GM19467 (cell line): ENCODE measurements around the gene NACC2.
"Not testable (repeated sequence)": the region's sequence is repeated elsewhere in the genome, so short reads cannot be mapped to it uniquely, and the experiment has no call there.

Experiments used
- ATAC-seq: cut with Tn5 transposase; IDR thresholded peaks from one replicate; pipeline ENCODE4 v1.9.1; 2021; ENCODE audit warnings: mild to moderate bottlenecking, moderate library complexity; ENCODE audit not compliant: unreplicated experiment

The NACC2 gene

DNA sequence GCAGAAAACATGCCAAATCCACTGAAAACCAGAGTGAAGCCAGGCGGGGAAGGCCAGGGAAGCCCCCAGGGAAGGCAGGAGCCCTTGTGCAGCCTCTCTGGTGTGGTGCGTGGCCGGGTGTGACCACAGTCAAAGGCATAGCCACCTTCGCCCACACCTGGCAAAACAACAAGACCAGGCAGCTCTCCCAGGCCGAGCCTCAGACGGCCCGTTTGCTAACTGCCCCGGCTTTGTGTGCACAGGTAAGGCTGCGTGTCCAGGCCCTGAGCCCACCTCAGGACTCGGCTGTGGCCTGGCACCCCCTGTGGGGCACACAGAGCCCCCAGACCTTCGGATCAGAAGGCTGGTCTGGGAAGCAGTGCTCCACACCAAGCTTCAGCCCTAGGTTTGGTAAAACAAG, 17.5 kb upstream of the NACC2 start:
- no peak for ATAC-seq

DNA sequence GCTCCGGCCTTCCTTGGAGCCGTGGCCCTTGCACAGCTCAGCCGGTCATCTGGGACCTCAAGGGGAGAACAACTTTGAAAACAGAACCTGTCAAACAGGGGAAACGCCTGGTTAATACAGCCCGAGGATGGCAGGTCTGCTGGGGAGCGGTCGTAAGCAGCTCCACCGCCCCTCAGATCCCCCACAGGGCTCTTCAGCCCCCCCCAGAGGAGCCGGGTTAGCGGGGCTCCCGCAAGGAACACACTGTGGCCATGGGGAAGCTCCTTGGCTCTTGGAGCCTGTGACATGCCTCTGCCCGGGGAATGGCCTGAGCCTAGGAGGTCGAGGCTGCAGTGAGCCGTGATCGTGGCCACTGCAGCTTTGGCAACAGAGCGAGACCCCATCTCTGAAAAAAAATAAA, 16.8 kb upstream of the NACC2 start:
- ATAC-seq: no peak

DNA sequence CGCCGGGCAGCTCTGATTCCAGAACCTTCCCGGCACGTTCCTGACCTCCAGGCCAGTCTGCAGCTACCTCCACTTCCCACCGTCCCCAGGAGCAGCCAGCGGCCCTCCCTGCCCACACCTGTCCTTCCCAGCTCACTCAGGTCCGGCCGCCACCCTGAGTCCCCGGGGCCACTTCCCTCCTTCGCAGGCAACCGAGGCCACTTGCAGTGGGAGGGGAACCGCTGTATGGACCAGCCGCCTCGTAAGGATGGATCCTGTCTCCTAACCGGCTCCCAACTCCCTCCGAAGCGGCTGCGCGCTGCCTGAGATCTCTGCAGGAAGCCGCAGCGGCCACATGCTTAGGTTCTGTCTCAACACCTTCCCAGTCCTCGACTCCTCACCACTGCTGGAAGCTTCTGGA, 16.1 kb upstream of the NACC2 start:
- no peak for ATAC-seq

DNA sequence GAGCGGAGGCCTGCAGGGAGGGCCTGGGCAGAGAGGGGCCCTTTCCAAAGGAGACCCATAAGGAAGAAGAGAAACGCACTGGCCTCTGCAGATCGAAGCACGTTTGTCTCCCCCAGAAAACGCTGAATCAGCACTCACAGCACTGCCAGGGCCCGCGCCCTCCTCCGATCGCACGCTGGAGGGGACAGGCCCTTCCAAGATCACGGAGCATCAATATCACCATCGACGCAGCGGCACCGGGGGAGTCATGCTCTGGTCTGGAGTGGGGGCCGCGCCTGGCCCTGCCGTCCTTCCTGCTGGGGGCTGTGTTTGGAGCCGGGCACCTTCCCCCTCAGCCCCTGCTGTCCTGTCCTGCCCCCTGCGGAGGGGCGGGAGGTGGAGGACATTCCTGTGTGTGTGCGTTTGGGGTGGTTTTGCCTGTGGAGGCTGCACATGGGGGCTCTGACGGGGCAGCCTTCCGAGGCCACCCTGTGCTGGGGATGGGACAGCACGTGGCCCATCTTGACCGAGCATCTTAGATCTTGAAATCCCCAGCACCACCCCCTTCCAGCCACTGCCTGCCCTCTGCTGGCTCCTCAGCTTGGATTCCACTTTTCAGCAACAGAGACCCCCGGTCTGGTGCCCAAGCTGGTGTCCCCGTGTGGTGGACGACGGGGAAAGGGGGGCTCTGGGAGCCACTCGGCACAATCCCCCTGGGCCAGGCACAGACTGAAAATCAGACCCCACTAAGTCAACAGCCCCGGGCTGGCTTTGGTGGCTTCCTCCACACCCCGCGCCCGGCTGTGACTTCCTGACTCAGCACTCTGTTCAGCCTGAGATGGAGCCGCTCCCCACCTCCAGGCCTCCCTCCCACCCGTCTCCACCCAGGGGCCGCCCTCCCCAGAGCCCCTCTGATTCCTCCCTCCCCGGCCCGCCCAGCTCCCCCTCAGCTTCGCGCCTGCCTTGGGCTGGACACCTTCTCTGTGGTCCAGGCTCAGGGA, 15.3 kb upstream of the NACC2 start:
- ATAC-seq: no peak

DNA sequence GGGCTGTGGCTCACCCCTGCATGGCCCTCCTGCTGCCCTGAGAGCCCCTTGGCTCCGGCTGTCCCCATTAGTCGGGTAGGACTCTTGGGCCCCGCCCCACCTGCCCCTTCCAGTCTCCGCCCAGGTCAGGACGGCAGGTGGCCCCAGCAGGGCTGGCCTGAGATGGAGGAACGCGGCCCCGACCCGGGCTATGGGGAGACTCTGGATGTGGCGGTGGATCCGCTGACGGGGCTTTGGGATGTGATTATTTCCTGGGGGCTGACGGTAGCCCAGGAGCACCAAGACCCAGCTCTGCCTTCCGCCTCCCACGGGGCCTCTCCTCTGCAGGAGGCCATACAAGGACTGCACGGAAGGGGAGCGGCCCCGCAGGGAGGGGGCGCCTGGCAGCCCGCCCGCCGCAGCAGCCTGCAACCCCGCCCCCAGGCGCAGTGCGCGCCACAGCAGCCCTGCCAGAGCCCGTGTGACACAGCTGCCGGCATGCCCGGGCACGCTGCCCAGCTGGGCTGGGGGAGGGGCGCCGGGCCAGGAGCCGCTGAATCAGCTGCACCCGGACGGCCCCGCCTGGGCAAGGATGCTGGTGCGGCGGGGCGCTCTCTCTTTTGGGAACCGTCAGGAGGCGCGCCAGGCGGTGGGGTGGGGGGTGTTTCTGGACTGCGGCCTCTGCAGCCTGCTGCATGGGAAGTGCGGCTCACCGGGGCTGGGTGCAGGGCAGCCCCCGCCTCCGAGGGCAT, 14.4 kb upstream of the NACC2 start:
- ATAC-seq: peak; percentile 66

DNA sequence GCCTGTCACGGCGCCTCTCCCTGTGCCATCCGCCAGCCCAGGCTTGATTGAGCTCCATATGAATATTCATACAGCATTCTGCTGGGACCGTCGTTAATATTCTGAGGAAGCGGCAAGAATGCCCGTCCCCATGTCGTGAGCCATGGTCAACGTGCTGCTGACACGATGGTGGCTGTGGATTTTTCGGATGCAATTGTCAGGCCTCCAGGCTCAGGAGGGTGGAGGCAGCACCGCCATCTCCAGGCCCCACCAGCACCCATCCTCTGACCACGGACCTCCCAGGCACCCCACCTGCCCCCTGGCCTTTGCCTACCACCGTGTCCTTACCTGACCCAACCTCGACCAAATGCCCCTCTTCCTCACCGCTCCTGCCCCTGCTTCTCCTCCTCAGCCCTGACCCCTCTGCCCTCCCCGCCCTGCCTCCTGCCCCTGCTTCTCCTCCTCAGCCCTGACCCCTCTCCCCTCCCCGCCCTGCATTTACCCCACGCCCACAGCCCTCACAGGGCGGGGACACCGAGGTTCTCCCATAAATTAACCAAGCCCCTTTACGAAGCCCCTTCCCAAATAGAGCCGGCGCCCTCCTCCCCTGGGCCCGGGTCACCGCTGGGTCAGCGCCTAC, 13.7 kb upstream of the NACC2 start:
- ATAC-seq: no peak

DNA sequence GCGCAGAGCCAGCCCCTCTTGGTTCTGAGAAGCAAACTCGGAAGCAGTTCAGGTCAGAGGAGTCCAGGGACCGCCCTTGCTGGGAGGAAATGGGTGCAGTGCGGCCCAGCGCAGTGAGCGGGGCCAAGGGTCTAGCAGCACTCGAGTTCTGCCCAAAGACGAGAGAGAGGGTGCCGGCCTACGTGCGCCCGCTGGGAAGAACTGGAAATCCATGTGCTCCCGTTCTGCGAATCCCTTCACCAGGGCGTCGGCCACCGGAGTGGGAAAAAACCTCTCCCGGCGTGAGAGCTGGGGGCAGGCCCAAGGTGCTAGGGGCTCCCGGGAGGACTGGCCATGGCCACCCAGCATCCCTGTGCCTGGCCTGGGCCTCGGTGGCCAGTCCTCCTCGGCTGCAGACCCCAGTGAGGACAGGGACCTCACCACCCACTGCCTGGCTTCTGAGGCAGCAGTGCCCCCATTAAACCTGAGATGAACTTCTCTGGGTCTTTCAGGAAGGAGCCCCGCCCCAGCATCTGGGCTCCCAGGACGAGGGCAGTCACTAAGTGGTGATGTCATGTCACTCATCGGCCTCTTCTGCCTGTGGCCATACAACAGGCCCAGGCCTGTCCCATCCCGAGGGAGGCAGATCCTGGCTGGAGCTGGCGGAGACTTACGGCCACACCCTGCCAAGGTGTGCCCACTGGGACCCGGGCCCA, 13.0 kb upstream of the NACC2 start:
- ATAC-seq: no peak

DNA sequence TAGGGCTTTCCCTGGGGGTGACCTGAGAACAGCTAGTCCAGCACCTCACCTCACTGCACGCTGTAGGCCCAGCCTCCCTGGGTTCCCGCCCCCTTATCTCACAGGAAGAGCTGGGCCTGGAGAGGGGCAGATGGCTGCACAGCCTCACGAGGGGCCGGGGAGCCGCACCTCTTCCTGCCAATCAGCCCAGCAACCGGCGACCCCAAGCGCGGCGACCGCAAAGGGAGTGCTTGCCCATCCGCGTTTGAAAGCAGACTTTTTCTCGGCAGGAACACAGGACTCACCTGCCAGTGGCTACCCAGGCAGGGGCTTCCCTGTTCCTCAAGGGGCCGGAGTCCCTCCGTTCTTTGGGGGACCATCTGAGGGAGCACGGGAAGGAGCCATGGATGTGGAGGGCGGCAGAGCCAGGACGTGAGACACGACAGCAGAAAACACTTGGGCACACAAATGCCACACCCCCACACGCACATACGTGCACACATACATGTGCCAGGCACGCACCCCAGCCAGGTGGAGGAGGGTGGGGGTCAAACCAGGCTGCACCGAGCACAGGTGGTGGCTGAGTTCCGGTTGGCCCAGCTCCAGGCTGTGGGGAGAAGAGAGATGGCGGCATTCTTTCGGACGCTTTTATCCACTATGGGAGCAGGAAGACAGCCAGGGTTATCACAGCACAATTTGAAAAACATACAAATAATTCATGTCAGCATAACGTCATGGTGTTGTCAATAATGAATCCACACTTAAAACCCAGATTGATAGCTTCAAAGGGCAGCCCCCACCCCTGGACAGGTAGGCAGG, 12.3 kb upstream of the NACC2 start:
- no peak for ATAC-seq

DNA sequence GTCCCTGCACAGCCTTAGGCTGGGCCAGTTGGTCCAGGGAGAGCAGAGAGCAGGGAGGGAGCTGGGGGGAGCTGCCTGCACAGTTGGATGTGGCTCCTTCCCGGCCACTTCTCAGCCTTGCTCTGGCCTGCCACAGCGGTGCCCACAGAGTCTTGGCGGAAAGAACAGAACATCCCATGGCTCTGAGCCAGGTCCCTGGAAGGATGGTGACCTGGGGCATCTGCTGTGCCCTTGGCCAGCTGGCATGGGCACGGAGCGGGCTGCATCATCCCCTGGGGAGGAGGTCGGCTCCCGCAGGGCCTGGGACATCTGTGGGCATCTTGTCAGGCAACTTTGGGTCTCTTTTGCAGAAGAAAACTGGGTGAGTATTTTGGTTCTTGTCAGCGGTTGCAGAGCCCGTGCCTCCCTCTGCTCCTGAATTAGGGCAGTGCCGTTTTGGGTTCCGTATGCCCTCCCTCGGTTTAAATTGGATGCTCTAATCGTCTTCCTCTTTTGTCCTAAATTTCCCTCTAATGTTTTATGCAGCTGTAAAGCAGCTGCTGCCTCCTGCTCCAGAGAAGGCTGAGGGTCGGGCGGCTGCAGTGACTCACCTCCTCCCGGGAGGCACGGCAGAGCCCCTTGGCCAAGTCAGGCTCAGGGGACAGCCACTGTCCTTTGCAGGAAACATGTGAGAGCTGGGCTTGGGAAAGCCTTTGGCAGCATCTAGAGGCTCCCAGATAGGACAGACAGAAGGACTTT, 10.5 kb upstream of the NACC2 start:
- ATAC-seq: no peak

DNA sequence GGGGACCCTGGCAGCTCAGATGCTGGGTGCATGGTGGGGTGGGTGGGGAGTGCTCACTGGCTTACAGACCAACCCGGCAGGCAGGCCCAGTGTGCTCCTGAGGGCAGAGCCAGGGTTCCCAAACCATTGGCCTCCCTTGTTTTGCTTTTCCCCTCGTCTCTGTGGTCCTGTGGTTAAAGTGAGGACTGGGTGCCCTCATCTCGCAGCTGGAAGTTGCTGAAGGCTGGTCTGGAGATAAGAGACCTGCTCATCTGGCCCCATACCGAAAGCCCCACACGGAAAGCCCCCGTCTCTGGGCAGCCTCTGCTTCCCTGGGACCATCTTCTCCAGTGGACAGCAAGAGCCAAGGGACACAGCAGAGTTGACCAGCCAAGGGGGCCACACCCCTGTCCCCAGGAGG, 9.8 kb upstream of the NACC2 start:
- ATAC-seq: no peak

DNA sequence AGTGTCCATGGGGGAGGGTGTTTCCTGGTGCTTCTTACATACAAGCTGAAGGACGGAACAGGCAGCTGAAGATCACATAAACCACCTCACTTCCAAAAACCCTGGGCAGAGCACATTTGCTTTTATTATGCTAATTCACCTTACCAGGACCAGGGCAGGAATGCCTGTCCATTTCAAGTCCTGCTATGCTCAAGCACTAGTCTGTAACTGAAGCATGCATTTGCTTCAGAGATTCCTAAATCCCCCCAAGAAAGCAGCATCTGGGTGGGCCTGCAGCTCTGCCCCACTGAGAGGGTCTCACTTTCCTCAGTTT, 9.4 kb upstream of the NACC2 start:
- no peak for ATAC-seq

DNA sequence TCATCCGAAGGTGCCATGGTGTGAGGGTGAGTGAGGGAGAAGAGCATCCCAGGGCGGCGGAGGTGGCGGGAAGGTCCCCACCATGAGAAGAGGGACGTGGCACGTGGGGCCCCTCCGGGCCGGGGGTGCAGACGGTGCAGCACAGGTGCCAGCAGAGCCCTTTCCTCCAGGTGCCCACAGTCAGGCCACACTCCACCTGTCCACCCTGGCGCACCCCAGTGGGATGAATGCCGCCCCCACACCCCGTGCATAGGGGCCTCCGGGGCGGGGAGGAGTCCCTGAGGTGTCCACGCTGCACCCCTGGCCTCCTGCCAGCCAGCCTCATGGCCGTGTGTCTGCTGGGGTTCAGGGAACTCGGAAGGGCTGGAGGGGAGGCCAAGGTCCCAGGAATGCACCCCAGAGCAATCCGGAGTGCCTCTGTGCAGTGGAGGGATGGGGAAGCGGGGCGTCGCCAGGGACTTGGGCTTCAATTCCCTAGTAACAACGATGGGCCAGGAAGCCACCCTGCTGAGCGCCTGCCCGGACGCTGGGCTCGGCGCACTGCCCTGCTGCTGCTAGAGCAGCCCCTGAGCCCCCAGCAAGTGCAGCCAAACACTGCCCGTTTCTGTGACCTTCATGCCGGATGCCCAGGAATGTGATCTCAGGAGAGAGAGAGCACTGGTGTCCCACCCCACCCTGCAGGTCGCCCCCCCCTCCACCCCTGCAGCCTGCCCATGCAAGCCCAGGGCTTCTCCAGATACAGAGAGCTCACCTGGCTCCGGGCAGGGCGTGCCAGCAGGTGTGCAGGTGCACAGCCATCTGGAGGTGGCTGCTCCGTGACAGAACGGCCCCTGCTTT, 8.8 kb upstream of the NACC2 start:
- ATAC-seq: no peak

DNA sequence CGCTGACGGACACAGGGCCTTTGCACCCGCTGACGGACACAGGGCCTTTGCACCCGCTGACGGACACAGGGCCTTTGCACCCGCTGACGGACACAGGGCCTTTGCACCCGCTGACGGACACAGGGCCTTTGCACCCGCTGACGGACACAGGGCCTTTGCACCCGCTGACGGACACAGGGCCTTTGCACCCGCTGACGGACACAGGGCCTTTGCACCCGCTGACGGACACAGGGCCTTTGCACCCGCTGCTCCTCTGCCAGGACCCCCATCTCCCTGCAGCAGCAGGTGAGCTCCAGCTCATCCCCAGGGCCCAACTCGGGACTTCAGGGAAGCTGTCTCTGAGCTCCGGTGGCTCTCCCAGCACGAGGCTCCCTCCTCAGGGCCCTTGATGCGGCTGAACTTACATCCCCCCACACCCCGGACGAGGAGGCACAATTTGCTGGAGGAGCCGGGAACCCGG, 6.6 kb upstream of the NACC2 start:
- not testable (repeated sequence) for ATAC-seq

DNA sequence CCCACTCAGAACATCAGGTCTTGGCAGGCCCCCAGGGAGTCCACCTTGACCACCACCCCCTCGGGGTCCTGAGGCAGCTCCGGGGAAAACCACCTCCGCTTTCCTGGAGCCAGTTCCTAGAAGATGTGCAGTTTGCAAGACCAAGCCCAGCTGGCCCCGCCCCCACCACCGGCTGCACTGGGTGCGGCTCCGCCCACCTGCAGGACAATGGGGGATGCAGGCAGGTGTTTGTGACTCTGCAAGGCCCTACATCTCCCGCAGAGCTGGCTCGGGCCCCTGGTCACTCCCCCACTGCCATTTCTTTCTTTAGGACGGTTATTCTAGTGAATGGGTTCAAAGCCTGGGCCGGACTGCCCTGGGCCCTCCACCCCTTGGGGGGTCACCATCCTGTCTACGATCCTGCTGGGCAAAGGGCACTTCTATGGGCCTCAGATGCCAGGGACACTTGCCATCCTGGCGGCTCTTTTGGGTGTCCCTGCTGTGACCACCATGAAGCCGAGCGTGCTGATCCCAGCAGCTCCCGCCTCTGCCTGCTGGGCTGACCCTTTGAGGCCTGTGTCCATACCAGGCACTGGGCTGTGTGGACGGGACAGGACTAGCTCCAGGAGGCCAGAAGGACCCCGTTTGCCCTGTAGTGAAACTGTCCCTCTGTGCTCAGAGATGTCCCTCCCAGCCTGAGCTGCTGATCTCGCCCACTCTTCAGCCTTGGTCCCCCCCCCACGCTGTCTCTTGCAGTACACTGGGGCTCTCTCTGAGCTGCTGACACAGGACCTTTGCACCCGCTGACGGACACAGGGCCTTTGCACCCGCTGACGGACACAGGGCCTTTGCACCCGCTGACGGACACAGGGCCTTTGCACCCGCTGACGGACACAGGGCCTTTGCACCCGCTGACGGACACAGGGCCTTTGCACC, 5.9 kb upstream of the NACC2 start:
- ATAC-seq: no peak

DNA sequence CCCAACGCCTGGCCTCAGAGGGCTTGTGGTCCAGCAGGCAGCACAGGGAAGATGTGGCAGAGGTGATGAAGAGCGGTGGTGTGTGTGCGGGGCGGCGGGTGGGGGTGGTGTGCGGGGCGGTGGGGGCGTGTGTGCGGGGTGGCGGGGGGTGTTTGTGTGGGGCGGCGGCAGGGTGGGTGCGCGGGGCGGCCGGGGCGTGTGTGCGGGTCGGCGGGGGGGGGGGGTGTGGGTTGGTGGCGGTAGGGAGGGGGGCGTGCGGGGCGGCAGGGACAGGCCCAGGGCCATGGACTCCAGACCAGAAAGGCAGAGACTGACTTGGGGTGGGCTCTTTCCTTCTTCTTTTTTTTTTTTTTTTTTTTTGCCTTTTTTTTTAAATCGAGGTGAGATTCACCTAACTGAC, 4.5 kb upstream of the NACC2 start:
- no peak for ATAC-seq

DNA sequence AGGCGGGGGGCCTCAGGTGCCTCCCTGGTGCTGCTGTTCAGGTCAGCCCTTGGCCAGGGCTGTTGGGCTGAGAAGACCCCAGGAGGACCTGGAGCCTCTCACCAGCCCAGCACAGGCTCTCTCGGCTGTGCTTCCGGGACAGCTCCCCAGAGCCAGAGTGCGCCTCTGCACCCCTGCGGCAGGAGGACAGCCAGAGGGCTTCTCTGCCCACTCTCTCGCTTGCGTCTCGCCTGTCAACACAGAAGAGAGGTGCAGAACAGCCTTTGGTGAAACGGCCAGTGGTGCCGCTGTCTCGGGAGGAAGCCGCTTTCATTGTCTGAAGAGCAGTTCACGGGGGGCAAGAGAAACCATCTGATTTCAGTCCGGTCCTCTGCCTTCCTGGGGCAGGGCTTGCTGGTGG, 3.8 kb upstream of the NACC2 start:
- ATAC-seq: no peak

DNA sequence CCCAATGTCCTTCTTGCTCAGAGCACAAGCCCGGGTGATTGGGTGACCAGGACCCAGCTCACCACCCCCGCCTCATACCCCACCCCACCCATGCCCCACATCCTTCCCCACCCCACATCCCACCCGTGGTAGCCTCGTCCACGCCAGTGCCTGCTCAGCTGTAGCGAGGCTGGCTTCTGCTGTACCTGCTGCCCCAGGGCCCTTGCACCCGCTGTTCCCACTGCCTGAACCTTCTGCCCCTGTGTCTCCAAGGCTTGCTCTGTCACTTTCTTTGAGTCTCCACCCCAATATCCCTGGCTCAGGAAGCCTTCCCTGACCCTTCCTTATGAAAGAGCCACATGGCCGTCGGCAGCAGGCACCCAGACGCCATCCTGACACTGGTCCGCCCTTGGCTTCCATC, 3.1 kb upstream of the NACC2 start:
- ATAC-seq: no peak

DNA sequence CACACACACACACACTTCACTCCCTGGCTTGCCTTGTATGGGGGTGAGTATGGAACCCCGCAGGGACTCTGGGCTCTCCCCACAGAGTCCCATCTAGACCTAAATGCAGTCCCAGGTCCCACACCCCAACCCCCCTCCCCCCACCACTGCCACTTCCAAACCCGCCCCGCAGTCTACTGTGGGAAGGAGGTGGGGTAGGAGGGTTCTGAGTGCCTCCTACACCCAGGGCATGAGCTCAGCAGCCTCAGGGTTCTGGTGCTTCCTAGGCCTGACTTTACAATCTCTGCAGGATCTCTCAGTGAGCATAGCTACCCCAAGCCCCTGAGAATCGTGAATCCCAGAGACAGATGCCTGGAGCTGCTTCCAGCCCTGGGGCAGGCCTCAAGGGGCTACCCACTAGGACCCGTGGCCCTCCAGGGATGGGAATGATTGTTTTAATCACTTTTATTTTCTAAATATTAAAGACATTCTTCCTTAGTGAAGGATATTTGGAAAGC, 1.5 kb upstream of the NACC2 start:
- ATAC-seq: no peak
